ENCODE results near the gene CLCN2. TPM values are rescaled to one million over a fixed set of nuclear protein-coding genes. Genes with fewer than 3 reads are reported as not detected.

The CLCN2 gene
- total RNA-seq, 1 donor = 4.3 TPM

DNA sequence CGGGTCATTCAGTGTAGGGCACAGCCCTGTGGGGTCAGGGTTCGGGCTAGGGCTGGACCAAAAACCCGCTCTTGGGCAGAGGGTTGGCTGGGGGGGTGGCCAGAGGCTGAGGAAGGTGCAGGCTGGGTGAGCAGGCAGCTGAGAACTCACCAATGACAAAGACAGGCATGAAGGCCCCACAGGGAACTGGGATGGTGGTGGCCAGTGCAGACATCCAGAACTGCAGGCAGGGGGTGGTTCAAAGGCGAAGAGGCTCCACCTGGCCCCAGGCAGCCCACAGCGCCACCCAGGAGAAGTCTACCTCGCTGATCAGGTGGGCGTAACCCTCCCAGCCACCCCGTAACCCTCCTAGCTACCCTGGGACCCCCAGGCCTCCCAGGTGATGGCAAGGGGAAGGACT, 6.7 kb downstream of the CLCN2 start:
- H3K4me2 ChIP-seq (ENCODE audit: insufficient read depth, low read length) = no peak overlapping the region
- H3K36me3 ChIP-seq (ENCODE audit: insufficient read depth, low read length) = peaks cover 3% of the 10 kb centered on the region
- peaks cover 8% of the 10 kb centered on the region for H3K4me1 ChIP-seq (ENCODE audit: insufficient read depth, low read length)
- DNase-seq (ENCODE audit: insufficient read length, low spot score, missing footprints) = no peak
- no peaks in the 10 kb centered on the region for H3K79me2 ChIP-seq (ENCODE audit: insufficient read depth, low read length)
- no peak for TF ChIP-seq CTCF (IDR thresholded peaks at IDR 0.05; ENCODE audit: extremely low read depth, low read depth, low read length)
- H3K4me3 ChIP-seq (ENCODE audit: insufficient read depth, low read length) = no peak overlapping the region
- H3K27me3 ChIP-seq (ENCODE audit: insufficient read depth, low read length) = no peaks in the 10 kb centered on the region
- peaks cover 8% of the 10 kb centered on the region for H4K20me1 ChIP-seq (ENCODE audit: insufficient read depth, low read length)
- H2AFZ ChIP-seq (ENCODE audit: low read length) = no peak overlapping the region
- no peak overlapping the region for H3K27ac ChIP-seq (ENCODE audit: low read depth, low read length)
- H3K9me3 ChIP-seq (ENCODE audit: low read depth, low read length) = no peaks in the 10 kb centered on the region

DNA sequence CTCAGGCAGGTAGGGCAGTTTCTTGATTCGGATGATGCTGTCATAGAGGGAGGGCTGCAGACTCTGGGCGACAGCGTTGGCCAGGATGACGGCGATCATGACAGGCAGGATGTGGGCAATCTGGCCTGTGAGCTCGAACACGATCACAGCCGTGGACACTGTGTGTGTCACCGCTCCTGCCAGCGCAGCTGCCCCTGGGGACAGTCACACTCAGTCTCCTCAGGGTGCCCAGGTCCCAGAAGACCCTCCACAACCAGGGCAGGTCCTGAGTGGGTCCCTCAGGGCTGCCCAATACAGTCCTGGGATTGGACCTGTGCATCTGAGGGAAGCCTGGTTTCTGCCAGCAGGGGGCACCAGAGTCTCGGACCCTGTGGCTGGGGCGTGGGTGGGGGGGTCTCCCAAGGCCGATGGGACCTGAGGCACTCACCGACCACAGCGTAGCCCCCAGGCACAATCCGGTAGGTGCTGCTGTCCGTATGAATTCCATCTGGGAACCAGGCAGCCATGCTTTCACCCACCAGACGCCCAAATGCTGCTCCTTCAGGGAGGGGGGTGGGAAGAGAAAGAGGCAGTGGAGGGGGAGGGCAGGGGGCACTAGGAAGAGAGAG, 7.2 kb downstream of the CLCN2 start:
- no peak overlapping the region for H3K4me2 ChIP-seq (ENCODE audit: insufficient read depth, low read length)
- H2AFZ ChIP-seq (ENCODE audit: low read length) = no peak overlapping the region
- peaks cover 8% of the 10 kb centered on the region for H4K20me1 ChIP-seq (ENCODE audit: insufficient read depth, low read length)
- peaks cover 3% of the 10 kb centered on the region for H3K36me3 ChIP-seq (ENCODE audit: insufficient read depth, low read length)
- no peak overlapping the region for H3K4me3 ChIP-seq (ENCODE audit: insufficient read depth, low read length)
- peaks cover 8% of the 10 kb centered on the region for H3K4me1 ChIP-seq (ENCODE audit: insufficient read depth, low read length)
- H3K9me3 ChIP-seq (ENCODE audit: low read depth, low read length) = no peaks in the 10 kb centered on the region
- H3K27me3 ChIP-seq (ENCODE audit: insufficient read depth, low read length) = no peaks in the 10 kb centered on the region
- DNase-seq (ENCODE audit: insufficient read length, low spot score, missing footprints) = peak; percentile 95
- H3K27ac ChIP-seq (ENCODE audit: low read depth, low read length) = no peak overlapping the region
- H3K79me2 ChIP-seq (ENCODE audit: insufficient read depth, low read length) = no peaks in the 10 kb centered on the region
- TF ChIP-seq CTCF (IDR thresholded peaks at IDR 0.05; ENCODE audit: extremely low read depth, low read depth, low read length) = peak; percentile 73

DNA sequence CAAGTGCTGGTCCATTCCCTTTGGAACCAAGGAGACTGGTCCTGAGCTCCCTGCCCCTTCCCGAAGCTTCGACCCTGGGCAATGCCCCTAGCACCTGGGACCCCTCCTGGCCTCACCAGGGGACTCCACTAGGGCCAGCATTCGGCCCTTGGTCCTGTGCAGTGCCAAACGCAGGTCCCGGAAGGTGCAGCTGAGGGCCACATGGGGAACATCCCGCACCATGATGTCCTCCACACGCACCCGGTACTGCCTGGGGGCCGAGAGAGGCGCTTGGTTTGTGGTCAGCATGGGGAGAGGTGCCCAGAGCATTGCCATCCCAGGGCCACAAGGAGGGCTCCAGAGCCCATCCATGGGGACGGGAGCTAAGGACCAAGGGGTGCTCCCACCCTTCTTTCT, 7.9 kb downstream of the CLCN2 start:
- Histone ChIP-seq H3K27ac (ENCODE audit: low read depth, low read length) (no peak overlapping the region), H3K79me2 (ENCODE audit: insufficient read depth, low read length) (no peaks in the 10 kb centered on the region), H2AFZ (ENCODE audit: low read length) (no peak overlapping the region), H3K4me3 (ENCODE audit: insufficient read depth, low read length) (no peak overlapping the region), H3K9me3 (ENCODE audit: low read depth, low read length) (no peaks in the 10 kb centered on the region), H3K4me2 (ENCODE audit: insufficient read depth, low read length) (no peak overlapping the region), H3K27me3 (ENCODE audit: insufficient read depth, low read length) (no peaks in the 10 kb centered on the region), H4K20me1 (ENCODE audit: insufficient read depth, low read length) (peaks cover 8% of the 10 kb centered on the region), H3K36me3 (ENCODE audit: insufficient read depth, low read length) (peaks cover 3% of the 10 kb centered on the region), H3K4me1 (ENCODE audit: insufficient read depth, low read length) (peaks cover 8% of the 10 kb centered on the region)
- DNase-seq (ENCODE audit: insufficient read length, low spot score, missing footprints) = peak; percentile 3
- no peak for TF ChIP-seq CTCF (IDR thresholded peaks at IDR 0.05; ENCODE audit: extremely low read depth, low read depth, low read length)

- Histone ChIP-seq H3K4me2 (ENCODE audit: insufficient read depth, low read length) (no peak overlapping the region), H3K27ac (ENCODE audit: low read depth, low read length) (no peak overlapping the region), H3K79me2 (ENCODE audit: insufficient read depth, low read length) (no peaks in the 10 kb centered on the region), H3K9me3 (ENCODE audit: low read depth, low read length) (no peaks in the 10 kb centered on the region), H4K20me1 (ENCODE audit: insufficient read depth, low read length) (peaks cover 8% of the 10 kb centered on the region), H3K36me3 (ENCODE audit: insufficient read depth, low read length) (peaks cover 3% of the 10 kb centered on the region), H3K4me1 (ENCODE audit: insufficient read depth, low read length) (peaks cover 8% of the 10 kb centered on the region), H3K27me3 (ENCODE audit: insufficient read depth, low read length) (no peaks in the 10 kb centered on the region), H3K4me3 (ENCODE audit: insufficient read depth, low read length) (no peak overlapping the region), H2AFZ (ENCODE audit: low read length) (no peak overlapping the region)
- no peak for TF ChIP-seq CTCF (IDR thresholded peaks at IDR 0.05; ENCODE audit: extremely low read depth, low read depth, low read length)
- DNase-seq (ENCODE audit: insufficient read length, low spot score, missing footprints) = peak; percentile 62
These were observed 8.4 kb downstream of the CLCN2 start for GRCh38 chr3:184352897-184353545.

All from osteoblast (primary cell).